ENCODE results near the gene DGCR2.
"Not testable (repeated sequence)": the region's sequence is repeated elsewhere in the genome, so short reads cannot be mapped to it uniquely, and the experiment has no call there.

The DGCR2 gene

DNA sequence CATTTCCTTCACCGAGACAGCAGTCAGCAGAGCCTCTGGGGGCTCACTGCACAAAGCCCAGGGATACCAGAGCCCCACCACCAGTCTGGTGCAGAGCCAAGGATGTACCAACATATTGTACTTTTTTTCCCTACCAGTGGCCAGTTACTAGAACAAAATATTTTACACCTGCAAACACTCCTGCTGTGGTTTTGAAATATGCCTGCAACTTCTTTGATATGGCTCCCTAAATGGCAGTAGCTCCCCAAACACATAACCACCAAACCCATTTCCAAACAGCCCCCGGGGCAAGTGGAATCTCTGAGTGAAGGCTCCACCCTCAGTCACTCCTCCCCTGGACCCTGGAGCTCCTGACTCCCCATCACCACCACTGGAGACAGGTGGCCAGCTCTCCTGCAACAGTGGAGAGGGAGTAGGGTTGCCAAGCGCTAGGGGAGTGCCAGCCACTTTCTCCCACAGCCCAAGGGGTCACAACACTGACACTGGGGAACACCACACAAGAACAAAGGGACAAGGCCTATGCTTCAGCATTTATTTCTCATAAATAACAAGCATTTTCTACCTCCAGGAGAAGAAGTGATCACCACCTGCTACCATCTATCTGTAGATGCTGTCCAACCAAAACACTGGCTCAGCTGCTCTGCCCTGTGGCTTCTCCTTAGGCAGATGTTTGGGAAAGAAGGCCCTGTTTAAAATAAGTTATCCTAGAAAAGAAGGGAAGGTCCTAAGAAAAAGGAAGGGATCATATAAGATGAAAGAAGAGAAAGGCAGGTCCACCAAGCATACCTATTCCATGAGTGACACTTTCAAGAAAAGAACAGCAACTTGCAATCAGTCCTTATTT is 15.1 kb downstream of the DGCR2 start:
- no peak for DNase-seq

DNA sequence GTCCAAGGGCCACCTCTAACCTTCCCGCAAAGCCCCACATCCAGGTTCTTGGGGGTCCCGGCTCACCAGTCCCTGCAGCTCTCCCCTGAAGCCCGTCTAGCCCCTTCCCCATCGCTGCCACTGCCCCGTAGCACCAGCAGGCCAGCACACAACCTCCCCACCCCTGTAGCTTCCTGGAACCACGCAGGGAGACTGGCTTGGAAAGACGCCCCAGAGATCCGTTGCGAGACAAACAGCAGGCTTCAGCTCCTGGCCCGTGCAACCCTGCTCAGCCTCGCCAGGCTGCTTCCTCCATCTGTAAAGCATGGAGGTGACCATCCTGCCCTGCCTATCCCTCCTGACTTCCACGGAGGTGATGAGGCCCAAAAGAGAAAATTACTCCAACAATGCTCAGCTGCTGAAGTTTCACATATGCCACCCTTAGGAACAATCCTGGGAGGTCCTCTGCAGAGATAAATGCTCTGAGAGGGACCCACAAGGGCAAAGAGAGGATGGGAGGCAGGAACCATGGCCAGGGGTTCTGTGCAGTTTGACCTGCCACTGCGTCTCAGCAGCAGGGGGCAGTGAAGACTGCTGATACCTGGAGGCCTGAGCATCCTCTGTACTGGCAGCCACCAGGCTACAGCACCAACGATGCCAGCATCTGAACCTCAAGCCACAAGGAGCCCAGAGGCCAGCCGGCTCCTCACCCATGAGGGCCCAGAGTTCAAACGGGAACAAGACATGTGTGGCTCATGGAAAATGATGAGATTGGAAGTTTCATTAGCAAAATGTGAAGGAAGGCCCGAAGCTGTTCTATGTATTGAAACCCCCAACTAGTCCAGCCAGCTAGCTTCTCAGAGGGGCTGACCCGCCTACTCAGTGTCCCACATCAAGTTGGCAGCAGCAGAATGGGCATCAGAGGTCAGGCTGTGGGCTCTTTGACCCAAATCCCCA is 16.1 kb downstream of the DGCR2 start:
- DNase-seq = no peak

DNA sequence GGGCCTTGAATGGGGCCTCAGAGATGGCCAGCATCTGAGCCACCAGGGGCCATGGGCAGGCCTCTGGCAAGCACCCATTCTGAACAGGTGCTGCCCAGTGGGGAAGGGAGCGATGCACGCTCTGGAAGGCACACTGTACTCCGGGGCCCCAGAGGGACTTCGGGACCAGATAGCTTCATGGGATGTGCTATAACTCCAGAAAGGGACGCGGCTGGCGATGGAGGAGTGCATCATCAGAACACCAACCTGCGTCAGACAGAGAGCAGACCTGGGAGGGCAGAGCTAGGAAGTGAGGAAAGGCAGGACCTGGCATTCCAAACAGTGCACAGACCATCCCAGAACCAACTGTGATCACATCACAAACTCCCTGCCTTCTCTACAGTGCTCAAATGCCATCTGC is 16.8 kb downstream of the DGCR2 start:
- no peak for DNase-seq

DNA sequence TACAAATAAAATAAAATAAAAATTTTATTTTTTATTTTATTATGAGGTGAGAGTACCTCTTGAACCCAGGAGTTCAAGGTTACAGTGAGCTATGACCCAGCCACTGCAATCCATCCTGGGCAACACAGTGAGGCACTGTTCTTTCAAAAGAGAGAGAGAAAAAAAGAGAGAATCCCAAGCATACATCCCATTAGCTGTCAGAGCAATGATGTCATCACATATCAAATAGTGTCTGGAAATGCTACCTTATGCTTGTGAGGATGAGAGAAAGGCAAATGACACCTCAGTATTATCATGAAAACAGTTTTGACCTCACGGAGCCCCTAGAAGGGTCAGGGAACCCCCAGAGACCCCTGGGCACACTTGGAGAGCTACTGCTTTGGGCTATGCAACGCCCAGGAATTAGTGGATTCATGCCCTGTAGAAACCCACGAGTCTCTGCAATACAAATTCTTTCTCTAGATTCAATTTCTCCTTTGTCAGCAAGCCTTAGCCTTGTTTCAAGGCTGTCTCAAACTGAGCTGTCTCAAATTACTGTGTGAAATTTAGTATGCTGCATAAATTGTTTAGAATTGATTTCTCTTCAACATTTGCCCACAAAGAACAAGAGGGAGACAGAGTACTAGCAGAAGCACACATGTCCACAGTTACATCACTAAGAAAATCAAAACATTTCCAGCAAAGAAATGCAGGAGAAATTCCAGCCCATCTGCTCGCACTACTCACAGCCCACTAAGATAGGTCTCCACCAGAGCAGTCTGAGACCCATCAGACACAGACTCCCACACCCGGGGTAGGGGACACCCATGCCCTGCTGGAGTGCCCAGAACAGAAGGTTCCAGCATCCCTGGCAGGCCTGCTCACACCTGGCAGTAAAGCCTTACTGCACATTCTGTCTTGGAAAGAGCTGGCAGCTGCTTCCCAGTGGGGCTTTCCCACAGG is 18.1 kb downstream of the DGCR2 start:
- DNase-seq = no peak

DNA sequence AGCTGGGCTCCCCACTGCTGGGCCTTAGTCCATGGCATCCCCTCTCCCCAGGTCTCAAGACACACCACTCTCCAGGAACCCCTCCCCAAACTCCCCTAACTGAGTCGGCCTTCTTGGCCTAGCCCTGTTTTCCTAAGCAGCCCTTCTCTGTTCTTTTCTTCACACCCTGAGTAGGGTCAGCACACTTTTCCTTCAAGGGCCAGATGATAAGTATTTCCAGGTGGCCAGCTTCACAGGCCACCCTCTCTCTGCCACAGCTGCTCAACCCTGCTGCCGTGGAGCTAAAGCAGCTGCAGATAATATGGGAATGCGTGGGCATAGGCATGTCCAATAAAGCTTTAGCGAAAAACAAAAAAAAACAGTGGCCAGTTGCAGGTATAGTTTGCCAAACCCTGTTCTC is 24.1 kb downstream of the DGCR2 start:
- no peak for DNase-seq

DNA sequence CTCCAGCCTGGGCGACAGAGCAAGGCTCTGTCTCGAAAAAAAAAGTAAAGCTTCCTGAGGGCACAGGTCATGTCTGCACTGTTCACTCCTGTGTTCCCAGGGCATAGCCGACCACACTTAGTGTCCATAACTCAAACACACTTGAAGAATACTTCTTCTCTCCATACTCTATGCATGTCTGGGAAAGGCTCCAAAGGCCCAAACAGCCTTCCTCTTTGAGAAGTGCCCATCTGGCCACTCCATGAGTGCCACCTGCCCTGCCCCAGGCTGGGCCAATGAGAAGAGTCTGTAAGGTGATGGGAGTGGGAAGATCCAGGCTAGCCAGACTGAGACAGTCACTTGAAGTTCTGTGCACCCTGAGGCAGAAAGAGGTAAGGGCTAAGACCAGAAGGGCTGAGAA is 24.7 kb downstream of the DGCR2 start:
- no peak for DNase-seq

DNA sequence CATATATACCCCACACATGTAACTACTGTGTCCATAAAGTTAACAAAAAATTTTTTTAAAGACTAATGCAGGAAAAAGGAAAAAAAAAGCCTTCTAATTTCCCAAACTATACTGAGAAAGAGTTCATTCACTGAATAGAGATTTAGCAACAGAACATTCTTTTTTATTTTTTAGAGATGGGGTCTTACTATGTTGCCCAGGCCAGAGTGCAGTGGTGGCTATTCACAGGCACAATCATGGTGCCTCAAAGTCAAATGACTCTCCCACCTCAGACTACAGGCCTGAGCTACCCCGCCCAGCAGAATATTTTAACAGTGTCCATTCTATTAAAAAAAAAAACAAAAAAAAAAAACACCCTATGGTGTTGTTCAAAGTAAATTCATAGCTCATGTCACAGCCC is 25.7 kb downstream of the DGCR2 start:
- DNase-seq = no peak

DNA sequence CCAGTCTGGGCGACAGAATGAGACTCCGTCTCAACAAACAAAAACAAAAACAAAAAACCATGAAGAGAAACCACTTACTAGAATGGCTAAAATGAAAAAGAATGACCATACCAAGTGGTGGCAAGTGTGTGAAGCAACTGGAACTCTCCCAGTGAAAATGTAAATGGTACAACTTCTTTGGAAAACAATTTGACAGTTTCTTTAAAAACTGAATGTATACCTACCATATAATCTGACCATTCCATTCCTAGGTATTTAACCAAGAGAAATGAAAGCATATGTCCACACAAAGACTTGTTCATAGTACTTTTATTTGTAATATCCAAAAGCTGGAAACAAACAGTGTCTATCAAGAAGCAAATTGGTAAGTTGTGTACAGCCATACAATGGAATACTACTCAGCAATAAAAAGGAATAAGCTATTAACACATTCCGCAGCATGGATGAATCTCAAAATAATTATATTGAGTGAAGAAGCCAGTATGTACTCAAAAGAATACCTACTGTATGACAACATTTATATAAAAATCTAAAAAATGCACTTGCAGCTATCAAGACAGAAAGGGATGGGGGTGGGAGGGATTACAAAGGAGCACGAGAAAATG is 27.7 kb downstream of the DGCR2 start:
- DNase-seq = no peak

DNA sequence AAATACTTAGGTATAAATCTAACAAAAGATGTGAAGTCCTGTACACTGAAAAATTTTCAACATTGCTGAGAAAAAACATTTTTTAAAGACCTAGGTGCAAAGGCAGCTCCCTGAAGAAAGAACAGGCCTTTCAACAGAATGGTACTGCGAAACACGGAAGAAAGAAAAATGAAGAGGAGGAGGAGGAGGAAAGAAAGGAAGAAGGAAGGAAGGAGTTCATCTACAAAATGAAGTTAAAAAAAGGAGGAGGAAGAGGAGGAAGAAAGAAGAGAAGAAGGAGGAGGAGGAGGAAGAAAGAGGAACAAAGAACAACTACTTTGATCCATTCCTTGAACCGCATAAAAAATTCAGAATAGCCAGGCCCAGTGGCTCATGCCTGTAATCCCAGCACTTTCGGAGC is 29.5 kb downstream of the DGCR2 start:
- no peak for DNase-seq

DNA sequence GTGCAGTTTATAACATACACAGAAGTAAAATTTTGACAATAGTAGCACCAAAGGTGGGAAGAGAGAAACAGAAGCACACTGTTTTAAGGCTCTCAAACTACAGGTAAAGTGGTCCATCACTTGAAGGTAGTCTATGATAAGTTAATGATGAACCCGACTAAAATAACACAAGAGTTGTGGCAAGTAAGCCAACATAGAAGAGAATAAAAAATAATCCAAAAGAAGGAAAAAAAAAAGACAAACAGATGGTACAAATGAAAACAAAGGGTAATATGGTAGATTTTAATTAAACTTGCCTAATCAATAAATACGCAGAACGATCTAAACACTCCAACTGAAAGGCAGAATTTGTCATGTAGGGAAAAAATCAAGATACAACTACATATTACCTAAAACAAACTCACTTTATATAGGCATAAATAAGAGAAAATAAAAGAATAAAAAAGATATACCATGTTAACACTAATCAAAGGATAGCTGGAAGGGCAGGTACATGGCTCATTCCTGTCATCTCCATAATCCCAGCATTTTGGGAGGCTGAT is 31.6 kb downstream of the DGCR2 start:
- DNase-seq = no peak

DNA sequence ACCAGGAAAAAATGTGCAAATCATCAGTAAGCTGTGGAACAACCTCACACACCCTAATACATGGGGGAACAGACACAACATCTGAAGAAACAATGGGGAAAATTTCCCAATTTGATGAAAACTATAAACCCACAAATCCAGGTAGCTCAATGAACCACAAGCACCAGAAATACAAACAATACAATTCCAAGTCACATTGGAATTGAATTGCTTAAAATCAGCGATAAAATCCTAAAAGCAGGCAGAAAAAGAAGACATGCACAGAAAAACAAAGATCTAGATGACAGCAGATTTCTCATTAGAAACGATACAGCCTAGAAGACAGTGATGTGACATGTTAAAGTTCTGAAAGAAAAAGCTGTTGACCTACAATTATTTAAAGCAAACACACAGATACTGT is 32.0 kb downstream of the DGCR2 start:
- DNase-seq = no peak

DNA sequence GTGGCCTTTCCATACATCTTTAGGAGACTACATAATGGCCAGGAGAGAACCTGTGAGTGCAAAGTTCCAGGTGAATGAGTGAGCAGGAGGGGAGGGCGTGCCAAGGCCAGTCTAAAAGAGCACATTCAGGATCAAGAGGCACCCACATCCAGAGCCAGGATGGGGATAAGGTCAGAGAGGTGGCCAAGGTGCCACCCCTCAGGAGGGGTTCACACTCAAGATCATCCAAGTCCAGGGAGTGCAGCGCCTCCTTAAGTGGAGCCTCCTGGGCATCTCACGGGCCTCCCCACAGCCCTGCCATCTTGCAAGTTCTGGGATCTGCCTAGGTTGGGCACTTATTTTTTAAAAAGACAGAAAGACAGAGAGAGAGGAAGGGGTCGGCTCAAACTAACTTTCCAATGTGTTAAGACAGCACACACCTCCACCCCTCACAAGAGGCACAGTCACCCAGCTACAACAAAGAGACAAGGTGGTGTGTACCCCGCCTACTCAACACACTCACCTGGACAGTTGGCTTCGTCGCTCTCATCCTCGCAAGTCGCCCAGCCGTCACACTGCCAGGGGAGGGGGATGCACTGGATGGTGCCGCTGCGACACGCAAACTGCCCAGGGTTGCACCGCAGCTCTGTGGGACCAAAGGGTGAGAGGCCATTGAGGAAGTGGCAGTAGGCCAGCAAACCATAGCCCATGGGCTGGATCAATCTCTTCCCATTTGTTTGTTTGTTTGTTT is 33.2 kb downstream of the DGCR2 start:
- no peak for DNase-seq

DNA sequence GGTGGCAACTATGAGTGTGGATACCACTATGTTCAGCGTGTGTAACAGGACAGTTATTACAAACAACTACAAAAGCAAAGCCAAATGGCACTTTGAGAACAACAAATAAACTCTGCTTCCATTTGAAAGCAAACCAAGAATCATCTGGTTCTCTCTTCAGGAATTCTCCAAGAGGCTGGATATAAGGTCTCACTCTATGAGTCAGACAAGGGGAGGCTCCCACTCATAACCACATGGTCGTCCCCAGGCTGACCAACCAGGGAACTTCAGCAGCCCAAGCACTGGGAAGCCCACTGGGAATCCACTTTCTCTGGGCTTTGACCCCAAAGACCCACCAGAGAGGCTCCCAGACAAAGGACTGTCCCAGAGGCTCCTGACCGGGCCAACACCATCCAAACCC is 35.3 kb downstream of the DGCR2 start:
- DNase-seq = no peak

DNA sequence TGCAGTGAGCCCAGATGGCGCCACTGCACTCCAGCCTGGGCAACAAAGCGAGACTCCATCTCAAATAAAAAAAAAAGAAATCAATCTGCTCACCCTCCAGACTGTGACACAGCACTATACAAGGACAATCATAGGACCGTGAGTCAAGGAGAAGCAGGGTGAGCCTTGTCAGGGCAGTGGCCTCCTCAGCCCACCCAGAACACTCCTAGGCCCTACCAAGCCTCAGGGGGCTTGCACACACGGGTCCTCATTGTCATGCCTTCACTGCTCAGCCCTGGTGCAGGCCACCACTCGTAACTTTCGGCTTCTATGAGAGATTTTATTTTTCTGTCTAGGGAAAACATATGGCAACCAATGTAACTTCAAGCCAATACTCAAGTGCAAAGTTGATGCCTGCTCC is 35.8 kb downstream of the DGCR2 start:
- DNase-seq = no peak

DNA sequence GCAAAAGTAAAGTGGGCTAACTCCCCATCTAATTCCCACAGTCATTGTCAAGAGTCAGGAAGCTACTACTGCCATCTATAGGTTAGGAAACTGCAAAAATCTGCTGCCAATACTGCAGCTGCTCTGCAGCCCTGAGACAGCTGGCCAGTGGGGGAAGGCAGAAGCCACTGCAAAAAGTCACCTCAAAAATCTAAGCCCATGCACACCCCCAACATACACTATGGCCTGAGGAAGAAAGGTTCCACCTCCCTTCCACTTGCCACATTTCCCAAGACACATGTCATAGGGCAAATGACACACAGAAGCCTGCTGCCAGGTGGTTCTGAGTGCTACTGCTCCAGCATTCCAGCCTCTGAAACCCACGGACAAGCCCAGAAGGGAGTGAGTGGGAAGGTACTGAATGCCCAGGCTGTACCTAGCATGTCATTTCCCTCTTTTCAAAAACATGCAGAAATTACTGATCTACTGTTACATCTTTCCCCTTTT is 36.9 kb downstream of the DGCR2 start:
- peak; percentile 75 for DNase-seq

DNA sequence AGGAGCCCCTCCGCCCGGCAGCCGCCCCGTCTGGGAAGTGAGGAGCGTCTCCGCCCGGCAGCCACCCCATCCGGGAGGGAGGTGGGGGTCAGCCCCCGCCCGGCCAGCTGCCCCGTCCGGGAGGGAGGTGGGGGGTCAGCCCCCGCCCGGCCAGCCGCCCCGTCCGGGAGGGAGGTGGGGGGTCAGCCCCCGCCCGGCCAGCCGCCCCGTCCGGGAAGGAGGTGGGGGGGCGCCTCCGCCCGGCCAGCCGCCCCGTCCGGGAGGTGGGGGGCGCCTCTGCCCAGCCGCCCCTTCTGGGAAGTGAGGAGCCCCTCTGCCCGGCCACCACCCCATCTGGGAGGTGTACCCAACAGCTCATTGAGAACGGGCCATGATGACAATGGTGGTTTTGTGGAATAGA is 37.6 kb downstream of the DGCR2 start:
- not testable (repeated sequence) for DNase-seq

DNA sequence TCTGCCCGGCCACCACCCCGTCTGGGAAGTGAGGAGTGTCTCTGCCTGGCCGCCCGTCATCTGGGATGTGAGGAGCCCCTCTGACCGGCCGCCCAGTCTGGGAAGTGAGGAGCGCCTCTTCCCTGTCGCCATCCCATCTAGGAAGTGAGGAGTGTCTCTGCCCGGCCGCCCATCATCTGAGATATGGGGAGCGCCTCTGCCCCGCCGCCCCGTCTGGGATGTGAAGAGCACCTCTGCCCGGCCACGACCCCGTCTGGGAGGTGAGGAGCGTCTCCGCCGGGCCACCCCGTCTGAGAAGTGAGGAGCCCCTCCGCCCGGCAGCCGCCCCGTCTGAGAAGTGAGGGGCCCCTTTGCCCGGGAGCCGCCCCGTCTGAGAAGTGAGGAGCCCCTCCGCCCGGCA is 38.1 kb downstream of the DGCR2 start:
- DNase-seq = not testable (repeated sequence)

DNA sequence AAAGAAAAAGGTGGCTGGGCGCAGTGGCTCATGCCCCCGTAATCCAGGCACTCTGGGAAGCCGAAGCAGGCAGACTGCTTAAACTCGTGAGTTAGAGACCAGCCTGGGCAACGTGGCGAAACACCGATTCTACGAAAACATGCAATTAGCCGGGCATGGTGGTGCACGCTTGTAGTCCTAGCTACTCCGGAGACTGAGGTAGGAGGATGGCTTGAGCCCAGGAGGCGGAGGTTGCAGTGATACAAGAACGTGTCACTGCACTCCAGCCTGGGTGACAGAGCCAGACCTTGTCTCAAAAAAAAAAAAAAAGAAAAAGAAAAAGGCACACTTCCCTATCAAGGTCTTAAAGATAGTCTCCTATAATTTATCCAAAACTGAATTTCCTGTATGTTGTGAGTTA is 39.4 kb downstream of the DGCR2 start:
- DNase-seq = no peak

DNA sequence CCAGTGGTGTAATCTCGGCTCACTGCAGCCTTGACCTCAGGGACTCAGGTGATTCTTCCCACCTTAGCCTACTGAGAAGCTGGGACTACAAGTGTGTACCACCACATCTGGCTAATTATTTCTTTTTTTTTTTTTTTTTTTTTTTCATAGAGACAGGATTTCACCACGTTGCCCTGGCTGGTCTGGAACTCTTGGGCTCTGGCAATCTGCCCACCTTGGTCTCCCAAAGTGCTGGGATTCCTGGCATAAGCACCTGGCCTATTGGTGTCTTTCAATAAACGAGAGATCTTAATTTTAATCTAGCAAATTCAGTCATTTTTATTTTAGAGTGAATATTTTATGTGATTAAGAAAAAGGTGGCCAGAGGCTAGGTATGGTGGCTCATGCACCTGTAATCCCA is 40.1 kb downstream of the DGCR2 start:
- DNase-seq = no peak

DNA sequence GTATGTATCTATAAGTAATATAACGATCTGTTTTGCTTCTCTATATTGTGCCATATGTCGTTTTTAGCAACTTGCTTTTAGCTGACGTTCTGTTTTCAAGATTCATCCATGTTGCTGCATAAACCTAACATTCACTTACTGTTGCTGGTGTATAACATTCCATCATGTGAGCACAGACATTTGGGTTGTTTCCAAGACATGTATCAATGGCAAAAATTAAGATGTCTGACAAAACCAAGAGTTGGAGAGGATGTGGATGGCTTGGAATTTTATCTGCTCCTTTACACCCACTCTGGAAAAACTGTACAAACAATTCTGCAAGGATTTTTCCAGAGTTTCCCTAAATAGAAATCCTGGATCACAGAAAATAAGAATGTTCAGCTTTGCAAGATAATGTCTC is 40.9 kb downstream of the DGCR2 start:
- DNase-seq = no peak

DNA sequence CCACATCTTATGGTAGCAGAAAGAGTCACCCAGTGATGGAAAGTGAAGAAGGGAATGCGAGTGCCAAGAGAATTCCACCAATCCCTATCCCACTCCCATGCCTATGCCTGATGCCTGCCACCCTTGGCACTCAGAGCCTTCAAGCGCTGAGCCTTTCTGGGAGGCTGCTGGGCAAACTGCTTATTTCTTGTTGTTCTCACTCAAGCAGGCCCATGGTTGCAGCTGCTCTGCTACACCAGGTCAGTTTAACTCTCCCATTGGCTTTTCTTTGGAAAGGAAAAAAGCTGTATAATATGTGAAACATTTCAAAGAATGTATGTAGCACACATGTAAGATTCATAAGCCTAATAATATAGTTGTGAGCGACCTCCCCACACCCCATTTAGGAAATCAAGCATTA is 41.4 kb downstream of the DGCR2 start:
- no peak for DNase-seq
